ENCODE results near the gene PSMB11.
"Not testable (repeated sequence)": the region's sequence is repeated elsewhere in the genome, so short reads cannot be mapped to it uniquely, and the experiment has no call there.

Gene PSMB11

GRCh38 chr14:23042162-23042965 is at the start of gene PSMB11:
PSMB11 (plus strand) TSS chr14:23042212; CDS start chr14:23042226, 14 bp downstream.
- DNase-seq: no peak

- DNase-seq: no peak
Observed at GRCh38 chr14:22993517-22993916, 48.5 kb upstream of the PSMB11 start.

GRCh38 chr14:22994762-22995275 is 47.2 kb upstream of the PSMB11 start:
- DNase-seq: peak; percentile 83

- DNase-seq: no peak
Observed at GRCh38 chr14:22995889-22996625, 46.0 kb upstream of the PSMB11 start.

- DNase-seq: peak; percentile 56
Observed at GRCh38 chr14:22996768-22997654, 45.0 kb upstream of the PSMB11 start.

- DNase-seq: peak; percentile 15
Observed at GRCh38 chr14:22997676-22998323, 44.2 kb upstream of the PSMB11 start.

GRCh38 chr14:22998329-22999012 is 43.5 kb upstream of the PSMB11 start:
- DNase-seq: no peak

- peak; percentile 31 for DNase-seq
Observed at GRCh38 chr14:23000860-23001259, 41.2 kb upstream of the PSMB11 start.

GRCh38 chr14:23002592-23002991 is 39.4 kb upstream of the PSMB11 start:
- no peak for DNase-seq

GRCh38 chr14:23004274-23004673 is 37.7 kb upstream of the PSMB11 start:
- DNase-seq: not testable (repeated sequence)

GRCh38 chr14:23005451-23006187 is 36.4 kb upstream of the PSMB11 start:
- DNase-seq: no peak

GRCh38 chr14:23006188-23006534 is 35.9 kb upstream of the PSMB11 start:
- DNase-seq: peak; percentile 40

GRCh38 chr14:23006544-23007419 is 35.2 kb upstream of the PSMB11 start:
- peak; percentile 99 for DNase-seq

- peak; percentile 56 for DNase-seq
Observed at GRCh38 chr14:23008831-23009230, 33.2 kb upstream of the PSMB11 start.

- DNase-seq: peak; percentile 88
Observed at GRCh38 chr14:23009483-23009938, 32.5 kb upstream of the PSMB11 start.

GRCh38 chr14:23009939-23010726 is 31.9 kb upstream of the PSMB11 start, which contains the start of gene C14orf93:
C14orf93 (minus strand) TSS chr14:23010143; CDS start chr14:22999023, 11,120 bp downstream.
- DNase-seq: peak; percentile 92

GRCh38 chr14:23013054-23013748 is 28.8 kb upstream of the PSMB11 start:
- DNase-seq: no peak

- DNase-seq: not testable (repeated sequence)
Observed at GRCh38 chr14:23013749-23014054, 28.3 kb upstream of the PSMB11 start.
